Urinary bladder (tissue), 4 donors: Measurements from ENCODE around the gene CPNE7. TPM values are rescaled to one million over a fixed set of nuclear protein-coding genes. Genes with fewer than 3 reads are reported as not detected.
A peak's percentile ranks its signal among the peaks of the same experiment; 100 is the strongest.
"Not testable (repeated sequence)": the region's sequence is repeated elsewhere in the genome, so short reads cannot be mapped to it uniquely, and the experiment has no call there.

Source experiments
- DNase-seq: peaks from one replicate; pipeline ENCODE4 v3.0.0-alpha.2; 2015; ENCODE audit errors: extremely low spot score
- H3K27ac ChIP-seq: one replicate; pipeline ENCODE4 v1.5.1; 2013; ENCODE audit warnings: low read depth, mild to moderate bottlenecking, moderate library complexity
- H3K36me3 ChIP-seq: one replicate; pipeline ENCODE4 v1.6.1; 2013; ENCODE audit warnings: mild to moderate bottlenecking, moderate library complexity; ENCODE audit not compliant: insufficient read depth
- H3K4me1 ChIP-seq: one replicate; pipeline ENCODE4 v1.6.1; 2013; ENCODE audit warnings: mild to moderate bottlenecking, moderate library complexity; ENCODE audit not compliant: insufficient read depth
- H3K4me3 ChIP-seq: one replicate; pipeline ENCODE4 v1.5.1; 2013; ENCODE audit warnings: low read depth, low read length
- WGBS: extraction: QIAGEN DNeasy Blood & Tissue Kit; methylation state at CpG from one replicate; pipeline ENCODE4 v1.1.7; 2013; 5-methylcytosine and 5-hydroxymethylcytosine counted together
- polyA plus RNA-seq: library from polyadenylated mRNA; stranded (reverse); fragments of 200-250 nt; gene quantifications from one replicate; pipeline ENCODE4 v1.2.3, GENCODE V29; 2013
- total RNA-seq: library from RNA; depleted of rRNA; stranded (reverse); fragments of >200 nt; gene quantifications from one replicate; pipeline ENCODE4 v1.2.3, GENCODE V29; 2014
- donor health status: healthy with polysubstance abuse.
- donor health status: healthy.

Gene CPNE7
- total and polyA plus RNA-seq, 2 donors, result 1.8 TPM; not detected in 1

DNA sequence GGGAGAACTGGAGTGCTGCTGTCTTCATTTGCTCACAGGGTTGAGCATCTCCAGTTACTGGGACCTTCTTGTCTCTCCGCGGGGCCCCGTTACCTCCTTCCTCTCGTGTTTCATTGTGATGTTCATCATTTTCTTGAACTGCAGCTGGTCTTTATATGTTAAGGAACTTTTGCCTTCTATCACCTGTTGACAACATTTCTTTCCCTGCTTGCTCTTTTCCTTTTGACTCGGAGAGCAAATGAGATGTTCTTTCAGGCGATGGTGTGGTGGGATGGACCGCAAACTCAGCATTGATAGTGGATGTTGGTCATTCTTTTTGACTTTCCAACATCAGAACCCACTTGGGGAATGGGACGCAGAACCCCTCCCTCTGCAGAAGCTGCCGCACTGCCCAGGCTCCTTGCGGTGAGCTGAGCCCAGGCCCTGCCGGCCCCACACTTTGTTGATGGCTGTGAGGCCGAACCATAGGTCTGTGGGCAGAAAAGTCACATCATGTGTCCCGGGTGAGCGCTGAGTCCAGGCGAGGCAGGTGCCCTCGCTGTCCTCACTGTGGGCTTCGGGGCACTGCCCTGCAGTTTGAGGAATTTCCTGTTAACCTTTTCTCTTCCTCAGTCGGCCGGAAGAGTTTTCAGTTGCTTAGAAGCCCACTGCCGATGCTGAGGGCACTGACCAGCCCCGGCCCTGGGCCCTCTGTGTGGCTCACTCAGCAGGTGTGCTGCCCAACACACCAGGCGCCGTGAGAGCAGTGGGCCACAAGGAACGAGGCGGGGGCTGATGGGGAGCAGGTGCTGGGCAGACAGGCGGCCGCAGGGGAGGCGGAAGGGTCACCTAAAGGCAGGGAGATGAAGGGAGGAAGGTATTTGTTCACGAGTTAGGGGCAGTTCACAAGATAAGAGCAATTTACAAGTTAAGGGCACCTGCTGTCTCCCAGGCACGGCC lies 7.6 kb upstream of the CPNE7 start:
- no peak overlapping the region for H3K4me3 ChIP-seq
- H3K27ac ChIP-seq, result no peak overlapping the region
- H3K4me1 ChIP-seq, result no peaks in the 10 kb centered on the region
- peaks cover 4% of the 10 kb centered on the region for H3K36me3 ChIP-seq
- 77% methylated on average over 30 of the region's 30 CpGs for WGBS
- DNase-seq, result no peak

DNA sequence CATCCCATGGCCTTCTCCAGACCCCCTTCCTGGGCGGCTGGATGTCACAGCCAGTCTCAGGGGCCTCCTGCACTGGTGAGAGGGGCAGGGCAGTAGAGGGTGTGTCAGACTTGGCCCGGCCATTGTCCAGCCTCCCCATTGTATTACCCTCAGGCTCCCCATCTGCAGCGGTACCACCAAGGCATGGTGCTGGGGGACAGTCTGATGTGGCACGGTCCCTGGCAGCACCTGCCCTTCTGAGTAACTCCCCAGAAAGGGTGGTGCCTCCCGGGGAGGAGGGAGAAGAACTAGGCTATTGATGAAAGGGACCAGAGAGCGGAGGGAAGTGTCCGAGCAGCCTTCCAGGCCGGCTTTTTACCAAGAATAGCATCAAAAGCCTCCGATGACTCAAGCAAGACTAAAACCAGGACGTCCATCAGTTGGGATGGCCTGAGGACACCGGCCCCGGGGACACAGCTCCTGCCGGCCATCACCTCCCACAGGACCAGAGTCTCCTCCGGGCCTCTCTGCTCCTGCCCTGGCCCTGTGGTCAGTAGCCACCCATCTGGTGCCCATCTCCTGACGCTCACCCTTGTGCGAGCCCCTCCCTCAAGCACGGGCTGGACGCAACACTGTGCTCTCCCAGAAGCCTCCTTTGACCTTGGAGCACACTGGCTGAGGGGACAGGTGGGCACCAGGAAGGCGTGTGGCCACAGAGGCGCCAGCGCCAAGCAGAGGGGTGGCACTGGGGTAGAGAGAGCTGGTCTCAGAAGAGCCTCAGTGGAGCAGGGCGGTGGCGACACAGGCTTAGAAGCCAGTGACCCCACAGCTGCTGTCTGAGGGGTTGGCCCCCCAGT lies 5.8 kb upstream of the CPNE7 start:
- H3K4me3 ChIP-seq, result no peak overlapping the region
- H3K4me1 ChIP-seq, result no peaks in the 10 kb centered on the region
- no peak for DNase-seq
- WGBS, result 80% methylated on average over 23 of the region's 23 CpGs
- no peak overlapping the region for H3K27ac ChIP-seq
- no peaks in the 10 kb centered on the region for H3K36me3 ChIP-seq

DNA sequence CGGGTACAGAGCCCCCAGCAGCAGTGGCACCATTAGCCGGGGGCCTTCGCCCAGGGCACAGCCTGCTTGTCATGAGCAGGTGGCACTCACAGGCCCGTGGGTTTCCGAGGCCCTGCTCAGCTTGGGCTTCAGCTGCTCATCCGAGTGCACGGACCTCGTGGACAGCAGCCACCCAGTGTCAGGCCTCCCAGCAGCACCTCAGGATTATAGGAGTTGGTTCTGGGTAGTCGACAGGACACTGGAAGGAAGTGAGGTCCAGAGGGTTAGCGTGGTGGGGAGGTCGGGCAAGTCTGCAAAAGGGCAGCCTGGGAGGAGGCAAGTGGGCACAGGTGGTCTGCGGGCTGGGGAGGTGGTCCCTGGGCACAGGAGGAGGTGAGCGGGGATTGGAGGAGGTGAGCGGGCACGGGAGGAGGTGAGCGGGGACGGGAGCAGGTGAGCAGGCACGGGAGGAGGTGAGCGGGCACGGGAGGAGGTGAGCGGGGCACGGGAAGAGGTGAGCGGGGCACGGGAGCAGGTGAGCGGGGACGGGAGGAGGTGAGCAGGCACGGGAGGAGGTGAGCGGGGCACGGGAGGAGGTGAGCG lies 5.1 kb upstream of the CPNE7 start:
- Histone ChIP-seq H3K36me3 (no peaks in the 10 kb centered on the region), H3K27ac (no peak overlapping the region), H3K4me3 (no peak overlapping the region), H3K4me1 (peaks cover 3% of the 10 kb centered on the region)
- 86% methylated on average over 30 of the region's 30 CpGs for WGBS
- no peak for DNase-seq

DNA sequence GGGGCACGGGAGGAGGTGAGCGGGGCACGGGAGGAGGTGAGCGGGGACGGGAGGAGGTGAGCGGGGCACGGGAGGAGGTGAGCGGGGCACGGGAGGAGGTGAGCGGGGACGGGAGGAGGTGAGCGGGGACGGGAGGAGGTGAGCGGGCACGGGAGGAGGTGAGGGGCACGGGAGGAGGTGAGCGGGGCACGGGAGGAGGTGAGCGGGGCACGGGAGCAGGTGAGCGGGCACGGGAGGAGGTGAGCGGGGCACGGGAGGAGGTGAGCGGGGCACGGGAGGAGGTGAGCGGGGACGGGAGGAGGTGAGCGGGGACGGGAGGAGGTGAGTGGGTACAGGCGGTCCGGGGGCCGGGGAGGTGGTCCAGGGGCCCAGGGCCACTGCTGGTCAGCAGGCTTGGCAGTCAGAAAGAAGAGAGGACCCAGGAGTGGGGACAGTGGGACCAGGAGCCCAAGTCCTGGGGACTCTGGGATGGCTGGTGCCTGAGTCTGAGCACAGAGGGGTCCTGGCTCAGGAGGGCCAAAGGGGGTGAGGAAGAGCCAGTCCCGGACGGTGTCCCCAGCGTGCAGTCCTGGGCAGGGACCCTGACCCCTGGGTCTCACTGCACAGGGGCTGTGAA lies 4.5 kb upstream of the CPNE7 start:
- WGBS, result 86% methylated on average over 34 of the region's 36 CpGs
- H3K4me3 ChIP-seq, result not testable (repeated sequence)

DNA sequence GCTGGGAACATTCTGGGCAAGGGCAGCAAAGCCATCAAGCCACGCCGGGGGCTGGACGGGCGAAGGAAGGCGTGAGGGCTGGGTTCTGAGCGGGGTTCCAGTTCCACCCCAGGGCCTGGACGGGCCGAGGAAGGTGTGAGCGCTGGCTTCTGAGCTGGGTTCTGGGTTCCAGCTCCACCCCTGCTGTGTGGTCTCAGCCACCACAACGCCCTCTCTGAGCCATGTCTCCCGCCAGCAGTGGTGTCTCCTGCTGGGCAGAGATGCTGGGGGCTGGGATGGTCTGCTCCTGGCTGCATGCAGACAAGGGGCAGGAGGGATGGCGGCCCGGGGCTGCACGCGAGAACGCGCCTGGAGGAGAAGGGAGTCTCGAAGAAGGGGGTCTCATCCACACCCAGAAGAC lies 3.9 kb upstream of the CPNE7 start:
- Histone ChIP-seq H3K36me3 (no peaks in the 10 kb centered on the region), H3K27ac (no peak overlapping the region), H3K4me1 (peaks cover 3% of the 10 kb centered on the region), H3K4me3 (no peak overlapping the region)
- 84% methylated on average over 18 of the region's 18 CpGs for WGBS
- no peak for DNase-seq

More for the DNA sequence above, 4.5 kb upstream of the CPNE7 start:
- H3K27ac ChIP-seq, H3K4me1 ChIP-seq, H3K36me3 ChIP-seq, DNase-seq: not testable (repeated sequence)

DNA sequence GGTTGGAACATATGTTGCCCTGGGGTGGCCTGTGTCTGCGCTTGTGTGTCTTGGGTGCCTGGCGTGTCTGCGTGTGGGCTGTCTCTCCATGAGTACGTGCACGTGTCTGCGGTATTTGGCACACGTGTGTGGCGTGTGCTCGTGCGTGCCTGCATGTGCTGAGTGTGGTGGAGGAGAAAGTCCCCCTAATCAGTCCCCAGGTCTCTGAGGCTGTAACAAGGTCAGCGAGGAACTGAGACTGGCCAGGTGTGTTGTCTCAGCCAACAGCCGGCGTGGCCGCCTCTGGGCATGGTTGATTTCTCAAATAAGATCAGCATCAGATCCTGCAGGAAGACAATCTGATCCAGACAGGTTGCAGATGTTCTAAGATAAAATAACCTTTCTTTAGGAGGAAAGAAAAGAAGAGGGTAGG lies 3.5 kb upstream of the CPNE7 start:
- H3K36me3 ChIP-seq, result no peaks in the 10 kb centered on the region
- WGBS, result 36% methylated on average over 14 of the region's 14 CpGs
- H3K27ac ChIP-seq, result no peak overlapping the region
- H3K4me1 ChIP-seq, result peaks cover 3% of the 10 kb centered on the region
- H3K4me3 ChIP-seq, result no peak overlapping the region
- DNase-seq, result no peak

DNA sequence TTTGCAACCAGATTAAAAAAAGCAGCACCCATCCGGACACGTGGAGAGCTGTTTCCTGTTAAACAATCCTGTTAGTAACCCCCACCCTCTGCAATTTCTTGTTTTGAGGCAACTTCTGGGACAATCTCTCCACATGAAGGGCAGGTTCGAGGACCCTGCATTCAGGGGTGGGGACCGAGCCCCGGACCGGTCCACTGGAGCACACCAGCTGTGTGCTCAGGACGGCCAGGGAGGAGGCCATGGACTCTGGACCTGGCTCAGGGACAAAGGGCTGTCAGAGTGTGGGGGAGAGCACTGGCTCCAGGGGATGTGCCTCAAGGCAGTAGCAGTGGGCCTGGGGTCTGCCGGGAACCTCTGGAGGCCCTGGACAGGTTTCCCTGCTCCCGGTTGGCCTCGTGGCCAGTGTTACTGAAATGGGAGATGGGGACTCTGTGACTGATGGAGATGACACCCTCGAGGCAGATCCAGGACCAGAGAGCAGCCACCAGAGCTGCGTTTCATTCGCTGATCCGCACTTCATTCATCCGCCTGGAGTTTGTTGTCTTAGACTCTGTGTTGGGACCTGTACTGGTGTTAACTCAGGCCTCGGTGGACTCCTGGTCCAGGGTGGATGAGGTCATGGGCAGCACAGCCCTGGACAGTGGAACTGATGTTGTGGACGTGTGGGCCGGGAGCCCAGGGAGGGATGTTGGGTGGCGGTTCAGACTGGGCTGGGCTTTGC lies 2.9 kb upstream of the CPNE7 start:
- no peak for DNase-seq
- H3K4me3 ChIP-seq, result no peak overlapping the region
- H3K4me1 ChIP-seq, result peaks cover 3% of the 10 kb centered on the region
- H3K27ac ChIP-seq, result no peak overlapping the region
- 70% methylated on average over 19 of the region's 19 CpGs for WGBS
- H3K36me3 ChIP-seq, result no peaks in the 10 kb centered on the region

DNA sequence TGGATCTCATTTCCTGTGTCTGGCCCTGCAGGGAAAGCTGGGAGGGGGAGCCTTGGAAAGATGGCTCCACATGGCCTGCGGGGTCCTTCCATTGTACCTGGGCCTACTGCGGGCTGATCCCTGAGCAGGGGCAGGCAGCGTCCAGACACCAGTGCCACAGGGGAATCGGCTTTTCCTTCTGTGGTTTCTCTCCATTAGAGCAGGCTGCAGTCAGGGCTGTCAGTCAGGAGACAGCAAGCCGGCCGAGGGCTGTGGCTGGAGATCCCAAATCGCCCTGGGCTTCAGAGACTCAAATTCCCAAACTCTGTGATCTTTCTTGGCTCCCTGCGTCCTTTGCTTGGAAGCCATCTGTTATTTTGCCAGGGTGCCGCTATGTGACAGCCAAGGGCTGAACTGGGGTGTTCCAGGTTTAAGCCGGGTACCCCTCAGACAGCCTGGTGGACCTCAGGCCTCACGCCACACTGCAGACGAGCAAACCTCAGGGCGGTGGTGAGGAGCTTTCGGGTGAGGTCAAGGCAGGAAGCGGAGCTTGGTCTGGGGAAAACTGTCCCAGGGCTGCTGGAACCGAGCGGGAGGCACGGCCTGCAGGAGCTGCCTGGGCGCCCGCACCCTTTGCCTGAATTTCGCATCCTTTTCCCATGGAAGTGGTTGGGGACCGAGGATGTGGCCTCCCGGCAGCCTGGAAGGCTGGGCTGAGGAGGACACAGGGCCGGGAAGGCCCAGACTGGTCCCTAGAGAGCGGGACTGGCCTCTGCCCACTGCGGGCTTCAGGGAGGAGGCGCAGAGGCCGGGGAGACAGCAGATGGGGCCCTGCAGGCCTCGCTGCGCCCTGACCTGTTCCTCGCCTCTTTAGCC lies 1.5 kb upstream of the CPNE7 start:
- Histone ChIP-seq H3K4me1 (peaks cover 3% of the 10 kb centered on the region), H3K27ac (no peak overlapping the region), H3K4me3 (no peak overlapping the region), H3K36me3 (no peaks in the 10 kb centered on the region)
- no peak for DNase-seq
- 79% methylated on average over 31 of the region's 31 CpGs for WGBS

DNA sequence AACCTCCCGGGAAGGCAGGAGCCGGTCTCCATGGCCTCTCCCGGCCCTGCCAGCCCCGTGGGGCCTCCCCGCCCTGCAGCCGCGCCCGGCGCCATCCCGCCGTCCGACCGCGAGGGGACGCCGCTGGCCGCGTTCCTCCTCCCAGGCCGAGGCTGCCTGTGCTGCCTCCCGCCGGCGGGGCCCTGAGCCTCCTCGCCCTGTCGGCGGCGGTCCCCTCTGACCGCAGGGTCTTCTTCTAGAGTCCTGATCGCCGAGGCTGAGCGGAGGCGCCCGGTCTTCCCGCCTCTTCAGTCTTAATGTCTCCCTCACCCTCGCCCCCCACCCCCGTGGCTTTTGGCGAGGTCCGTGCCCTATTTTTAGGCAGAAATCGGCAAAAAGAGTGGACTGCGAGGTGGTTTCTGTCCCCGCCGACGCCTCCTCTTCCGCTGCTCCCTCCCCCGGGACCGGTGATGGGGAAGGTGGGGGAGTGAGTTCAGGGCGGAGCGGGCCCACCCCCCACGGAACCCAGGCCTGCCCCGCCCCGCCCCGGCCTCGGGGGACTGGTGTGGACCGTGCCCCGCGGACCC lies 794 bp upstream of the CPNE7 start:
- H3K4me3 ChIP-seq, result peak overlapping the region; percentile 38
- peaks cover 3% of the 10 kb centered on the region for H3K4me1 ChIP-seq
- no peak for DNase-seq
- 3% methylated on average over 55 of the region's 55 CpGs for WGBS
- H3K27ac ChIP-seq, result no peak overlapping the region
- no peaks in the 10 kb centered on the region for H3K36me3 ChIP-seq

DNA sequence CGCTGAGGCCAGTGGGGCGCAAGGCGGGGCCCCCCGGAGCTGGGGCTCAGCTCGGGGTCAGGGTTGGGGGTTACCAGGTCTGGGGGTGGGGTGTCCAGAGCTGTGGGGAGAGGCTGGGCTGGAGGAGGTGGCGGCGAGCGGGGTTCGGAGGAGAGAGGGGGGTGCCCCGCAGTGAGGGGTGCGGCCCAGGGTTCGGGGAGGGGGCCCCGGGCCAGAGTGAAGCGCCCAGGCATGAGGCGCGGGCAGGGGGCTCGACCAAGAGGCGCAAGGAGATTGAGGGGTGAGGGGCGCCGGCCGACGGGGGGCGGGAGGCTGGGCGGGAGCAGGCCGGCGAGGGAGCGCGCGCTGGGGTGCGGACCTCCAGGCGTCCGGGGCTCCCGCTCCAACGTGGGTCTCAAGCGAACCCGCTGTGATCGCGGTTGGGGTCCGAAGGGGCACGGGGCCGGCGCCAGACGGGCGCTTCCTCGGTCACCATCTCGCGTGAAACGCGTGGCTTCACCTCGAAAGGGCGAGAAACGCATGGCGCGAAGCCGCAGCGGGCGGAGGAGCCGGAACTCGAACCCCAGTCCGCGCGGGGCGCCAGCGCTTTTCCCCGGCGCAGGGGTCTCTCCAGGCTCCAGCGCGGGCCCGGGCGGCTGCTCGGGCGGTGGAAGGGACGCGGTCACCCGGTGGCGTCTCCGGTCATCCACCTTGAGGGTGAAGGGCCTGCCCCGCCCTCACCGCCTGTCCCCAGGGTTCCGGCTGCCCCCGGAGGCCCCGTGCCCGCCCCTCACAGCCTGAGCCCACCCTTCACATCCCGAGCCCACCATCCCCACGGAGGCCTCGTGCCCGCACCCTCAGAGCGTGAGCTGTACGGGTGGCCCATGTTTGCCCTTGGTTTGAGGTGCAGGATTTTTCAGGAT lies 846 bp downstream of the CPNE7 start:
- Histone ChIP-seq H3K4me1 (peaks cover 3% of the 10 kb centered on the region), H3K4me3 (peak overlapping the region; percentile 38), H3K27ac (no peak overlapping the region), H3K36me3 (no peaks in the 10 kb centered on the region)
- no peak for DNase-seq
- 16% methylated on average over 89 of the region's 89 CpGs for WGBS

DNA sequence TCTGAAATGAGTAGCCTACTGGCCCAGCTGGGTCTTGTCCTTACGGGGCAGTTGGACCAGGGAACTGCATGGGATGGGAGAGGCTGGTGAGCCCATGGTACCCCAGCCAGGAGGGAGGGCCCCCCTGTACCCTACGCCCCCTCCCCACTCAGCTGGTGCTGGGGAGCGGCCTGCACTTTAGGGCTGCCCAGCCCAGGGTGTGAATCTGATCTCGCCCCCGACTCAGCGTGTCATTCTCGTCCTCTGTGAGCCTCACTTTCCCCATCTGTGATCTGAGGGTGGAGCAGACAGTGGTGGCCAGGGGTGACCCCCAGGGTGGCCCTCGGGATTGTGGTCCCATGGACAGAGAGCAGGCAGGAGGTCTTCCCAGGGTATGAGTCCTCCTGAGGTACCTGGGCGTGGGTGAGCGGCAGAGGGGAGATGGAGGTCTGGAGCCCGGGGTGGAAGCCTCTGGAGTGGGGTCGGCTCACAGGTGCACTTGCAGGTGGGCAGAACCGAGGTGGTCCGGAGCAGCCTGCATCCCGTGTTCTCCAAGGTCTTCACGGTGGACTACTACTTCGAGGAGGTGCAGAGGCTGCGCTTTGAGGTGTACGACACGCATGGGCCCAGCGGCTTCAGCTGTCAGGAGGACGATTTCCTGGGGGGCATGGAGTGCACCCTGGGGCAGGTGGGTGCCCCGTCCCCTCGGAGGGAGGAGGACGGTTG lies 1.6 kb downstream of the CPNE7 start:
- Histone ChIP-seq H3K4me3 (no peak overlapping the region), H3K4me1 (peaks cover 3% of the 10 kb centered on the region), H3K36me3 (no peaks in the 10 kb centered on the region), H3K27ac (no peak overlapping the region)
- DNase-seq, result no peak
- 89% methylated on average over 25 of the region's 25 CpGs for WGBS
